ENCODE data around the gene TMA7. TPM values are rescaled to one million over a fixed set of nuclear protein-coding genes. Genes with fewer than 3 reads are reported as not detected.

Gene TMA7
- total and polyA plus RNA-seq, 2 of the 13 experiments (the other 11 are each of a cell fraction or from before 2014, with no cell fraction given): 100 to 486 TPM

- TF ChIP-seq ZBTB39 (CRISPR knock-in tag; IDR thresholded peaks at IDR 0.05) (no peak; the same call in 1 of the 2 replicates), TERF1 (CRISPR knock-in tag; IDR thresholded peaks at IDR 0.05) (no peak), SP4 (CRISPR knock-in tag; IDR thresholded peaks at IDR 0.05) (peak; percentile 92), ZNF615 (CRISPR knock-in tag; IDR thresholded peaks at IDR 0.05; ENCODE audit: borderline replicate concordance) (no peak), ZFP1 (CRISPR knock-in tag; IDR thresholded peaks at IDR 0.05) (no peak), GTF2F1 (IDR thresholded peaks at IDR 0.05; ENCODE audit: low read length) (no peak), ZIK1 (CRISPR knock-in tag; IDR thresholded peaks at IDR 0.05; ENCODE audit: borderline replicate concordance, low read depth) (peak; percentile 84; the same call in 1 of the 2 replicates), REST (IDR thresholded peaks at IDR 0.05; ENCODE audit: borderline replicate concordance in 1 of 2, low read depth in 1 of 2, low read length in 2 of 2) (no peak), ZNF124 (CRISPR knock-in tag; IDR thresholded peaks at IDR 0.05) (no peak), NRL (CRISPR knock-in tag; IDR thresholded peaks at IDR 0.05; ENCODE audit: borderline replicate concordance) (peak; percentile 89; the same call in 1 of the 2 replicates), MZF1 (CRISPR knock-in tag; IDR thresholded peaks at IDR 0.05; ENCODE audit: borderline replicate concordance) (peak; percentile 95), ZNF431 (CRISPR knock-in tag; IDR thresholded peaks at IDR 0.05; ENCODE audit: borderline replicate concordance, low read depth) (peak; percentile 53), ZHX2 (IDR thresholded peaks at IDR 0.05; ENCODE audit: low read depth) (peak; percentile 77; the same call in 1 of the 2 replicates), ZHX2 (CRISPR knock-in tag; IDR thresholded peaks at IDR 0.05; ENCODE audit: borderline replicate concordance) (no peak), NONO (IDR thresholded peaks at IDR 0.05) (no peak), NONO (CRISPR knock-in tag; conservative IDR thresholded peaks at IDR 0.05) (peak; percentile 79; the same call in 1 of the 2 replicates)
Observed at GRCh38 chr3:48439820-48440589, at the start of gene TMA7, which contains the start of gene CCDC51 (continued).
